ENCODE results near the gene DNAJC18. TPM values are rescaled to one million over a fixed set of nuclear protein-coding genes. Genes with fewer than 3 reads are reported as not detected.

Gene DNAJC18
- total RNA-seq, 1 donor from 2014 or later = 69.6 TPM

DNA sequence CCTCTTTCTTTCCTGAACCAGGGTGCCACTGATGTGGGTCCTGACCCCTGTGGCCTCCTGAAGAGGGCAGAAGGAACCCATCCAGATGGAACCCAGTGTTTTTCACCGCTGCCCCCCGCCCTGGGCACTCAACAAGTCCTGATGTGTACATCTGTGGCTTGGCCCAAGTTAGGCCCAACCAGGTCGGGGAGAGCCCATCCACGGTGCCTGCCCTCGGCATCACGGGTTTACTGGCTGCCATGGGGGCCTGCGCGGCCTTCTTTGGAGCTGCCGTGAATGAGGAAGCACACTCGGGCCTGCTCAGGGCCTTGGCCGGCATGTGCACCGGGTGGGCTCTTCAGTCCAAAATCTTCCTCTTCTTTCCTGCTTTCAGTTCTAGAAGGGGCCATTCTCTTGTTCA, 17.5 kb upstream of the DNAJC18 start:
- peak overlapping the region; percentile 39 for H3K4me3 Mint-ChIP-seq (ENCODE audit: unreplicated experiment)
- DNase-seq (ENCODE audit: low spot score) = no peak
- peaks cover 46% of the 10 kb centered on the region for H3K36me3 Mint-ChIP-seq (ENCODE audit: low read depth, unreplicated experiment)
- H3K27me3 Mint-ChIP-seq (ENCODE audit: unreplicated experiment) = peaks cover 6% of the 10 kb centered on the region
- peak overlapping the region; percentile 75 for H3K27ac Mint-ChIP-seq (ENCODE audit: unreplicated experiment)
- no peaks in the 10 kb centered on the region for H3K9me3 Mint-ChIP-seq (ENCODE audit: unreplicated experiment)
- peaks cover 42% of the 10 kb centered on the region for H3K4me1 Mint-ChIP-seq (ENCODE audit: unreplicated experiment)
- TF ChIP-seq, protein P1, sequence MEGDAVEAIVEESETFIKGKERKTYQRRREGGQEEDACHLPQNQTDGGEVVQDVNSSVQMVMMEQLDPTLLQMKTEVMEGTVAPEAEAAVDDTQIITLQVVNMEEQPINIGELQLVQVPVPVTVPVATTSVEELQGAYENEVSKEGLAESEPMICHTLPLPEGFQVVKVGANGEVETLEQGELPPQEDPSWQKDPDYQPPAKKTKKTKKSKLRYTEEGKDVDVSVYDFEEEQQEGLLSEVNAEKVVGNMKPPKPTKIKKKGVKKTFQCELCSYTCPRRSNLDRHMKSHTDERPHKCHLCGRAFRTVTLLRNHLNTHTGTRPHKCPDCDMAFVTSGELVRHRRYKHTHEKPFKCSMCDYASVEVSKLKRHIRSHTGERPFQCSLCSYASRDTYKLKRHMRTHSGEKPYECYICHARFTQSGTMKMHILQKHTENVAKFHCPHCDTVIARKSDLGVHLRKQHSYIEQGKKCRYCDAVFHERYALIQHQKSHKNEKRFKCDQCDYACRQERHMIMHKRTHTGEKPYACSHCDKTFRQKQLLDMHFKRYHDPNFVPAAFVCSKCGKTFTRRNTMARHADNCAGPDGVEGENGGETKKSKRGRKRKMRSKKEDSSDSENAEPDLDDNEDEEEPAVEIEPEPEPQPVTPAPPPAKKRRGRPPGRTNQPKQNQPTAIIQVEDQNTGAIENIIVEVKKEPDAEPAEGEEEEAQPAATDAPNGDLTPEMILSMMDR (IDR thresholded peaks at IDR 0.05; ENCODE audit: unreplicated experiment) = no peak

DNA sequence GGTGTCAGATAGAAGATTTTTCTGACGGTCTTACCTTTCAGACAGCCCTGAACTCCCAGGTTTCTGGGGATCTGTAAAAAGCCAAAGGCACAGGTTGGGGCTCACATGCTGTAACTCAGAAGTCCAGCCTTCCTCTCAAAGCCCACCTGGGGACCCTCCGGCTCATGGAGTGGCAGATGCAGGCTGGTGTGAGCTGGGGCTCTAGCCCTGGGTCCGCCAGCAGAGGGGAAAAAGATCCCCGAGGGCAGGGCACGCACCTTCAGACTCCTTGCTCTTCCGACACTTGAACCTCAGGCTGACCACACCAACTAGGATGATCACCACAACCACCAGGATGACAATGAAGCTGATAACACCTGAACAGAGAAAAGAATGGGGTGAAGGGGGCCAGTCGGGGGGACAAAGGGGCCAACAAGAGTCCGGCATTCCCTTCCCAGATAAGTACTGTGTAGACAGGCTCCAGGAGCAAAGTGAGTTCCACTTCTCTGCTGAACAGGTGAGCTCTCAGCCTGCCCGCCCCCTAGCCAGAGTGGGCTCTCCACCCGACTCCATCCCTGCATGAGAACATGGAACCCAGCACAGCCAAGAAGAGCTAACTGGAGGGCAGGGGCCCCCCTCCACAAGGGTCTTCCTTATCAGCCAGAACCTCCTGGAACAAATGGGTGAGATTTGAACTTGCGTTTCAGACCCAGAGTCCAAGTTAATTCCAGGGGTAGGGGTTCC, 15.4 kb upstream of the DNAJC18 start:
- DNase-seq (ENCODE audit: low spot score) = no peak
- Mint-ChIP-seq H3K27ac (ENCODE audit: unreplicated experiment) (peak overlapping the region; percentile 71), H3K36me3 (ENCODE audit: low read depth, unreplicated experiment) (peaks cover 43% of the 10 kb centered on the region), H3K4me3 (ENCODE audit: unreplicated experiment) (no peak overlapping the region), H3K4me1 (ENCODE audit: unreplicated experiment) (peaks cover 28% of the 10 kb centered on the region), H3K27me3 (ENCODE audit: unreplicated experiment) (peaks cover 6% of the 10 kb centered on the region), H3K9me3 (ENCODE audit: unreplicated experiment) (no peaks in the 10 kb centered on the region)
- TF ChIP-seq, protein P1 (IDR thresholded peaks at IDR 0.05; ENCODE audit: unreplicated experiment) = no peak

DNA sequence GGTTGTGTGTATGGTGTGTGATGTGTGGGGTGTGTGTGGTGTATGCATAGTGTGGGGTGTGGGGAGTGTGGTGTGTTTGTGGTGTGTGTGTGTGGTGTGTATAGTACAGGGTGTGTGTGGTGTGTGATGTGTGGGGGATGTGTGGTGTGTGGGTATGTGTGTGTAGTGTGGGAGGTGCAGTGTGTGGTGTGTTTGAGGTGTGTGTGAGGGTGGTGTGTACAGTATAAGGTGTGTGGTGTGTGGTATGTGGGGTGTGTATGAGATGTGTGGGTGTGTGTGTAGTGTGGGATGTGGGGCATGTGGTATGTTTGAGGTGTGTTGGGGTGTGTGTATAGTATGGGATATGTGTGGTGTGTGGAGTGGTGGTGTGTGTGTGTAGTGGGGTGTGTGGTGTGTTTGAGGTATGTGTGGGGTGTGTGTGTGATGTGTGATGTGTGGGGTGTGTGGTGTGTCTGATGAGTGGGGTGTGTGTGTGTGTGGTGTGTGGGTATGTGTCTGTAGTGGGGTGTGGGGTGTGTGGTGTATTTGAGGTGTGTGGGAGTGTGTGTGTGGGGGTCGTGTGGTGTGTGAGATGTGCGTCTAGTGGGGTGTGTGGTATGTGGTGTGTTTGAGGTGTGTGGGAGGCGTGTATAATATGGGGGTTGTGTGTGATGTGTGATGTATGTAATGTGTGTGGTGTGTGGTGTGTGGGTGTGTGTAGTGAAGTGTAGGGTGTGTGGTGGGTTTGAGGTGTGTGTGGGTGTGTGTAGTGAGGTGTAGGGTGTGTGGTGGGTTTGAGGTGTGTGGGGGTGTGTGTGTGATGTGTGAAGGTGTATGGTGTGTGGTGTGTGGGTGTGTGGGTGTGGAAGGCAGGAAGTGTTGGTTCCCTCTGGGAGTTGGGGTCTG, 14.6 kb upstream of the DNAJC18 start:
- Mint-ChIP-seq H3K27ac (ENCODE audit: unreplicated experiment) (peak overlapping the region; percentile 45), H3K36me3 (ENCODE audit: low read depth, unreplicated experiment) (peaks cover 41% of the 10 kb centered on the region), H3K4me3 (ENCODE audit: unreplicated experiment) (peak overlapping the region; percentile 54), H3K9me3 (ENCODE audit: unreplicated experiment) (no peaks in the 10 kb centered on the region), H3K4me1 (ENCODE audit: unreplicated experiment) (peaks cover 22% of the 10 kb centered on the region), H3K27me3 (ENCODE audit: unreplicated experiment) (peaks cover 3% of the 10 kb centered on the region)
- no peak for DNase-seq (ENCODE audit: low spot score)
- TF ChIP-seq, protein P1 (IDR thresholded peaks at IDR 0.05; ENCODE audit: unreplicated experiment) = no peak

DNA sequence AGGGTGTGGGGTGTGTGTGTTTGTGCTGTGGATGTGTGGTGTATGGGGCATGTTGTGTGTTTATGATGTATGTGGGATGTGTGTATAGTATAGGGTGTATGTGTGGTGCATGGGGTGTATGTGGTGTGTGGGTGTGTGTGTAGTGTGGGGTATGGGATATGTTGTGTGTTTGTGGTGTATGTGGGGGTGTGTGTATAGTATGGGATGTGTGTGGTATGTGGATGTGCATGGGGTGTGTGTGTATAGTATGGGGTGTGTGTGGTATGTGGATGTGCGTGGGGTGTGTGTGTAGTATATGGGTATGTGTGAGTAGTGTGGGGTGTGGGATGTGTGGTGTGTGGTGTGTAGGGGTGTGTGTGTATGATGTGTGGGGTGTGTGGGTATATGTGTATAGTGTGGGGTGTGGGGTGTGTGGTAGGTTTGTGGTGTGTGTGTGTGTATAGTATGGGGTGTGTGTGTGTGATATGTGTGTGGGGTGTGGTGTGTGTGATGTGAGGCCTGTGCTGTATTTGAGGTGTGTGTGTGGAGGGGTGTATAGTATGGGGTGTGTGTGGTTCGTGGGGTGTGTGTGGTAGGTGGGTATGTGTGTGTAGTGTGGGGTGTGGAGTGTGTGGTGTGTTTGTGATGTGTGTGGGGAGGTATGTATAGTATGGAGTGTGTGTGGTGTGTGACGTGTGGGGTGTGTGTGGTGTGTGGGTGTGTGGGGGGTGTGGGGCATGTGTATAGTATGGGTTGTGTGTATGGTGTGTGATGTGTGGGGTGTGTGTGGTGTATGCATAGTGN, 12.7 kb upstream of the DNAJC18 start:
- H3K36me3 Mint-ChIP-seq (ENCODE audit: low read depth, unreplicated experiment) = peaks cover 54% of the 10 kb centered on the region
- H3K9me3 Mint-ChIP-seq (ENCODE audit: unreplicated experiment) = no peaks in the 10 kb centered on the region
- peaks cover 29% of the 10 kb centered on the region for H3K4me1 Mint-ChIP-seq (ENCODE audit: unreplicated experiment)
- peaks cover 10% of the 10 kb centered on the region for H3K27me3 Mint-ChIP-seq (ENCODE audit: unreplicated experiment)
- TF ChIP-seq, protein P1 (IDR thresholded peaks at IDR 0.05; ENCODE audit: unreplicated experiment) = no peak
- no peak overlapping the region for H3K27ac Mint-ChIP-seq (ENCODE audit: unreplicated experiment)
- no peak overlapping the region for H3K4me3 Mint-ChIP-seq (ENCODE audit: unreplicated experiment)
- no peak for DNase-seq (ENCODE audit: low spot score)

Data from endothelial cell (in vitro differentiated cells).